K562 (cell line): ENCODE data around the gene PPM1H. TPM values are rescaled to one million over a fixed set of nuclear protein-coding genes. Genes with fewer than 3 reads are reported as not detected.

Source experiments
- ATAC-seq: fragments of 200-7000 bp; cut with Tn5 transposase; 3 replicates; pipeline ENCODE4 v1.9.1; 2020; ENCODE audit warnings: moderate library complexity
- BruUV-seq: library from RNA; stranded (reverse); fragments of 400-500 nt; replicated peaks from 2 replicates; lab custom pipeline; 2021; lab: Mats Ljungman, UMichigan
- CTCF ChIA-PET: fragments of 300-600 bp; formaldehyde crosslinking; extraction: SDS; loops from one replicate; lab custom pipeline; 2021; ENCODE audit warnings: low intra/inter-chr PET ratio; lab: Yijun Ruan, JAX
- POLR2A ChIA-PET: fragments of 300-600, 350-650 bp; sonication (Branson Sonifier 250); formaldehyde crosslinking; extraction: SDS; loops from one replicate; lab custom pipeline; 2021; ENCODE audit warnings: antibody characterized with exemption, inconsistent platforms; lab: Yijun Ruan, JAX
- DNase-seq, 4 experiments: peaks; one replicate each; pipeline versions ENCODE4 v3.0.0 to v3.0.0-alpha.2; 2011 to 2018; ENCODE audit warnings: low spot score in 3 of 4, mixed read lengths in 3 of 4; ENCODE audit errors: extremely low read depth in 1 of 4
- FAIRE-seq: peaks from 2 replicates; lab custom pipeline; 2011; peaks lifted over from hg19 to GRCh38; lab: Jason Lieb, UNC
- H2AFZ ChIP-seq: 2 replicates; pipeline ENCODE4 v1.6.0; 2011; ENCODE audit warnings: low read depth, low read length, control low read depth, inconsistent platforms
- H3K27ac ChIP-seq: fragments of 200-600 bp; 3 replicates; pipeline ENCODE4 v1.8.0; 2011; ENCODE audit warnings: low read depth, mild to moderate bottlenecking, control low read depth, inconsistent platforms, low read length, moderate library complexity, mixed read lengths; ENCODE audit errors: extremely low read depth
- H3K27me3 ChIP-seq, 2 experiments: fragments of 300-600 bp in 1 of 2; 2 replicates in 1 of 2; 3 replicates in 1 of 2; pipeline versions ENCODE4 v1.6.0 to v1.8.0; 2011; ENCODE audit warnings: inconsistent platforms in 2 of 2, low read length in 2 of 2, mild to moderate bottlenecking in 1 of 2, mixed read lengths in 1 of 2, moderate library complexity in 1 of 2; ENCODE audit not compliant: control insufficient read depth in 2 of 2, insufficient read depth in 2 of 2
- H3K36me3 ChIP-seq: fragments of 300-600 bp; 3 replicates; pipeline ENCODE4 v1.8.0; 2011; ENCODE audit warnings: mild to moderate bottlenecking, low read length, inconsistent platforms; ENCODE audit not compliant: control insufficient read depth, insufficient read depth
- H3K4me1 ChIP-seq, 2 experiments: fragments of 200-600 bp in 1 of 2; replicated peaks in 1 of 2; 2 replicates in 1 of 2; 3 replicates in 1 of 2; pipeline versions ENCODE4 v1.5.1 to v1.8.0; 2011; ENCODE audit warnings: inconsistent platforms in 2 of 2, low read length in 2 of 2, mild to moderate bottlenecking in 1 of 2, mixed read lengths in 1 of 2, moderate library complexity in 1 of 2; ENCODE audit not compliant: control insufficient read depth in 2 of 2, insufficient read depth in 2 of 2
- H3K4me2 ChIP-seq: 2 replicates; pipeline ENCODE4 v1.6.1; 2011; ENCODE audit warnings: low read length, control low read depth, inconsistent platforms, mixed read lengths; ENCODE audit not compliant: insufficient read depth
- H3K4me3 ChIP-seq: fragments of 200-600 bp; sonication (generic), shearing (Covaris generic); 2 replicates; pipeline ENCODE4 v1.5.1; 2016; ENCODE audit warnings: control low read depth, inconsistent platforms
- H3K79me2 ChIP-seq: fragments of 200-600 bp; 3 replicates; pipeline ENCODE4 v1.8.0; 2011; ENCODE audit warnings: low read length, inconsistent platforms; ENCODE audit not compliant: control insufficient read depth, insufficient read depth
- H3K9ac ChIP-seq, 2 experiments: 2 replicates each; pipeline versions ENCODE4 v1.6.0 to v1.6.1; 2011; ENCODE audit warnings: low read depth in 2 of 2, low read length in 2 of 2, control low read depth in 1 of 2, inconsistent platforms in 1 of 2, mild to moderate bottlenecking in 1 of 2, mixed read lengths in 1 of 2; ENCODE audit not compliant: insufficient read depth in 1 of 2
- H3K9me1 ChIP-seq: one replicate; pipeline ENCODE4 v1.6.0; 2011; ENCODE audit warnings: inconsistent platforms, mild to moderate bottlenecking, low read length, moderate library complexity; ENCODE audit not compliant: control insufficient read depth, insufficient read depth
- H3K9me3 ChIP-seq: replicated peaks from 2 replicates; pipeline ENCODE4 v1.5.1; 2011; ENCODE audit warnings: low read depth, low read length, inconsistent platforms; ENCODE audit not compliant: control insufficient read depth, insufficient read depth
- H4K20me1 ChIP-seq: replicated peaks from 2 replicates; pipeline ENCODE4 v1.6.1; 2011; ENCODE audit warnings: low read length, inconsistent platforms, mixed read lengths; ENCODE audit not compliant: control insufficient read depth, insufficient read depth
- CHD1 ChIP-seq: fragments of 200-600 bp; sonication (generic); IDR thresholded peaks from one replicate; pipeline ENCODE4 v1.6.1; 2012; ENCODE audit warnings: mild to moderate bottlenecking, moderate library complexity, low read length, inconsistent platforms
- CREB1 ChIP-seq, 2 experiments: sonication (generic) in 1 of 2; formaldehyde crosslinking in 1 of 2; IDR thresholded peaks; 2 replicates each; pipeline versions ENCODE4 v1.6.1 to v1.8.0; 2012 to 2022; ENCODE audit warnings: inconsistent platforms in 1 of 2, mild to moderate bottlenecking in 1 of 2, missing genetic modification reagents in 1 of 2, moderate library complexity in 1 of 2
- HMGN3 ChIP-seq: IDR thresholded peaks from 2 replicates; pipeline ENCODE4 v1.6.1; 2011; ENCODE audit warnings: borderline replicate concordance, low read depth, mild to moderate bottlenecking, mixed read lengths, low read length; ENCODE audit not compliant: insufficient read length; ENCODE audit errors: extremely low read depth
- KDM5B ChIP-seq: fragments of 200-600 bp; sonication (generic); IDR thresholded peaks from 2 replicates; pipeline ENCODE4 v1.6.1; 2012; ENCODE audit warnings: low read depth, mild to moderate bottlenecking, moderate library complexity, low read length, control low read depth, inconsistent platforms; ENCODE audit not compliant: insufficient replicate concordance
- MBD2 ChIP-seq: sonication (generic); IDR thresholded peaks from 2 replicates; pipeline ENCODE4 v1.6.1; 2016; ENCODE audit warnings: low read depth, borderline replicate concordance
- NRF1 ChIP-seq, 2 experiments: fragments of 450-650 bp; IDR thresholded peaks in 1 of 2; conservative IDR thresholded peaks in 1 of 2; 2 replicates each; pipeline ENCODE4 v1.6.1; 2014; ENCODE audit warnings: mild to moderate bottlenecking in 2 of 2
- PML ChIP-seq: IDR thresholded peaks from 2 replicates; pipeline ENCODE4 v1.6.1; 2012; ENCODE audit warnings: low read length, inconsistent platforms
- ZNF165 ChIP-seq: fragments of 250-450 bp; sonication (Bioruptor Pico); IDR thresholded peaks from 2 replicates; pipeline ENCODE4 v1.4.0; 2020; ENCODE audit warnings: borderline replicate concordance
- ZNF175 ChIP-seq: fragments of 200-800 bp; sonication (Bioruptor generic); IDR thresholded peaks from 2 replicates; pipeline ENCODE4 v1.6.1; 2016; ENCODE audit warnings: low read depth, mild to moderate bottlenecking, missing genetic modification characterization, missing compliant biosample characterization
- ZNF75A ChIP-seq: fragments of 450-650 bp; formaldehyde crosslinking; IDR thresholded peaks from 2 replicates; pipeline ENCODE4 v1.4.0; 2020; ENCODE audit warnings: mild to moderate bottlenecking
- WGBS: fragments of 100-300 bp; shearing (Covaris generic); methylation state at CpG from one replicate; pipeline ENCODE4 v1.1.6; 2016; ENCODE audit warnings: low coverage, mixed read lengths; ENCODE audit not compliant: insufficient coverage; ENCODE audit errors: missing lambda C conversion rate; 5-methylcytosine and 5-hydroxymethylcytosine counted together
- in situ Hi-C: fragments of 300-500 bp; cut with MboI; formaldehyde crosslinking; loops from 4 replicates; pipeline ENCODE4 v1.15.0; 2018; ENCODE audit warnings: inconsistent platforms, mixed read lengths
- intact Hi-C: fragments of 100-400 bp; cut with micrococcal nuclease; formaldehyde crosslinking; loops from 2 replicates; pipeline ENCODE4 v1.14.2; 2022
- polyA plus RNA-seq, 8 experiments: library from polyadenylated mRNA; depleted of rRNA in 4 of 8; stranded (reverse) in 5 of 8; unstranded in 3 of 8; fragments of >200 nt; fragmentation: Nextera tagmentation in 2 of 8; fragmentation: Illumina TruSeq in 1 of 8; extraction: Ambion mirVana in 2 of 8; extraction: Trizol in 1 of 8; gene quantifications; 2 replicates each; pipeline versions ENCODE4 v1.2.1 to v1.2.3, GENCODE V29; 2011 to 2014; ENCODE audit warnings: inconsistent platforms in 1 of 8, missing spikeins in 1 of 8
- total RNA-seq, 7 experiments: library from RNA; depleted of rRNA in 6 of 7; stranded (reverse); fragments of >200 nt in 6 of 7; fragmentation: Illumina TruSeq in 2 of 7; extraction: Trizol in 2 of 7; gene quantifications; 2 replicates each; pipeline versions ENCODE4 v1.2.1 to v1.2.3, GENCODE V29; 2011 to 2021; ENCODE audit warnings: low replicate concordance in 1 of 7

PPM1H gene
- total and polyA plus RNA-seq, 9 of the 15 experiments (the other 6 are each of a cell fraction or from before 2014, with no cell fraction given): 5.3 to 29.3 (median 11.3) TPM

DNA sequence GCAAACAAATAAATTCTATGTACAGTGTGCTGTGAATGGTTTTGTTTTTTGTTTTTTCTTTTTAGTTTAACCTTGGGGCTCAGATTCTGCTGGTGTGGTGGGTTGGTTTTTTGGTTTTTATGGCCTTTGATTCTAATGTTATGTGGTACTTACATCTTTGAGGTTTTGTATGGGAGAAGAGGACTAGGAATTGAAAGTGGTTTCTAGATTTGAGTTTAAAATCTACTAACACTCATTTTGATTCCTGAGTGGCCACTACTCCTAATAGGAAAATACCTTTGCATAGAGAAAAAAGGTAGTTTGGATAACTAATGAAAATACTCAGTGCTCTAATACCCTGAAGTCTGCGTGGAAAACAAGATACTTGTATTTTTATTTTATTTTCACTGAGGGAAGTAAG, 330.6 kb downstream of the PPM1H start:
- in situ Hi-C loops (no loop called here), intact Hi-C loops (loop anchor here (10.0 kb wide), 1 partner anchor 340 kb away; the partner anchor contains the start of gene USP15)
- H2AFZ ChIP-seq: no peak overlapping the region
- H3K9ac ChIP-seq: peak overlapping the region in 1 of 2 experiments; percentile 98; a peak in 3 of 4 replicates
- peak overlapping the region; percentile 73 for H3K4me3 ChIP-seq
- H3K79me2 ChIP-seq: peaks cover 33% of the 10 kb centered on the region
- no peaks in the 10 kb centered on the region for H3K9me1 ChIP-seq
- H3K4me1 ChIP-seq: peaks cover 17% of the 10 kb centered on the region in 2 experiments; a peak in 4 of 5 replicates
- H3K4me2 ChIP-seq: peak overlapping the region; percentile 86
- no peak for ATAC-seq
- no TSS peak for BruUV-seq
- peaks cover 2% of the 10 kb centered on the region; the same call in 1 of the 3 replicates for H3K36me3 ChIP-seq
- no peak for DNase-seq
- H3K27me3 ChIP-seq: no peaks in the 10 kb centered on the region
- H3K27ac ChIP-seq: no peak overlapping the region
- POLR2A ChIA-PET: interaction anchor here (0.6 to 2.5 kb wide), 4 partner anchors 7 to 1206 kb away, joined by 3 to 7 read pairs (median 4); no protein-coding TSS in a partner anchor
- TF ChIP-seq KDM5B (peak; percentile 3), ZNF175 (CRISPR knock-in tag) (no peak)
- no peak for FAIRE-seq
- H3K9me3 ChIP-seq: no peaks in the 10 kb centered on the region
- H4K20me1 ChIP-seq: no peaks in the 10 kb centered on the region
- CTCF ChIA-PET: no interaction called here
- 57% methylated on average over 1 of the region's 1 CpG for WGBS

DNA sequence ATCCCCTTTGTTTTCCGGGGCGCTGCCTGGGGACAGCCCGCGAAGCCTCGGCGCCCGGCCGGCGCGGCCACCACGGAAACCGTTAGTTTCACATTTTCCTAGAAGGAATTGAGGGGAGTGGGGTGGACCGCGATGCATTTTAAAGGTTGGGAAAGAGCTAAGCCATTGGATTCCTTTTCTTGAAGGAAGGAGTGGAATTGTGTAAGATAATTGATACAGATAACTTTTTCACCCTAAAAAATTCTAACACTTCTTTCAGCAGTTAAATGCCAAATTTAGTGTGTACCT, 331.2 kb downstream of the PPM1H start:
- CTCF ChIA-PET: no interaction called here
- no peaks in the 10 kb centered on the region for H3K9me1 ChIP-seq
- peaks cover 17% of the 10 kb centered on the region in 2 experiments; a peak in 4 of 5 replicates for H3K4me1 ChIP-seq
- no peaks in the 10 kb centered on the region for H3K27me3 ChIP-seq
- H2AFZ ChIP-seq: peak overlapping the region; percentile 98
- H3K9ac ChIP-seq: peak overlapping the region; percentile 98
- FAIRE-seq: no peak
- POLR2A ChIA-PET: interaction anchor here (0.6 to 2.5 kb wide), 10 partner anchors 8 to 1206 kb away, joined by 3 to 9 read pairs (median 4); no protein-coding TSS in a partner anchor
- in situ Hi-C loops (no loop called here), intact Hi-C loops (loop anchor here (2.0 to 10.0 kb wide), 2 partner anchors 137 to 339 kb away; partner anchors contain the start of genes MON2 and USP15)
- DNase-seq: no peak
- peaks cover 2% of the 10 kb centered on the region; the same call in 1 of the 3 replicates for H3K36me3 ChIP-seq
- no peak for ATAC-seq
- peak overlapping the region; percentile 100 for H3K27ac ChIP-seq
- H3K4me2 ChIP-seq: peak overlapping the region; percentile 86
- H4K20me1 ChIP-seq: no peaks in the 10 kb centered on the region
- no TSS peak for BruUV-seq
- no peaks in the 10 kb centered on the region for H3K9me3 ChIP-seq
- H3K79me2 ChIP-seq: peaks cover 33% of the 10 kb centered on the region
- peak overlapping the region; percentile 73 for H3K4me3 ChIP-seq
- 0% methylated on average over 14 of the region's 14 CpGs for WGBS
- peak; percentile 19 for TF ChIP-seq CHD1
- TF ChIP-seq ZNF75A (CRISPR knock-in tag): no peak
- peak; percentile 49 for TF ChIP-seq HMGN3
- no peak for TF ChIP-seq CREB1 (IDR thresholded peaks at IDR 0.05)
- 0 out of 2 replicates have a peak, but pooled peaks have one; percentile 4 for TF ChIP-seq CREB1 (CRISPR knock-in tag; IDR thresholded peaks at IDR 0.05)
- TF ChIP-seq ZNF165 (CRISPR knock-in tag): no peak
- no peak for TF ChIP-seq NRF1 (conservative IDR thresholded peaks at IDR 0.05 in 1 of 2, IDR thresholded peaks at IDR 0.05 in 1 of 2)
- no peak for TF ChIP-seq MBD2
- no peak for TF ChIP-seq PML
